ENCODE results near the gene PTPRD. TPM values are rescaled to one million over a fixed set of nuclear protein-coding genes. Genes with fewer than 3 reads are reported as not detected.

The PTPRD gene
- total and polyA plus RNA-seq, 9 of the 15 experiments (the other 6 are each of a cell fraction or from before 2014, with no cell fraction given): 0.11 TPM; not detected in 8

DNA sequence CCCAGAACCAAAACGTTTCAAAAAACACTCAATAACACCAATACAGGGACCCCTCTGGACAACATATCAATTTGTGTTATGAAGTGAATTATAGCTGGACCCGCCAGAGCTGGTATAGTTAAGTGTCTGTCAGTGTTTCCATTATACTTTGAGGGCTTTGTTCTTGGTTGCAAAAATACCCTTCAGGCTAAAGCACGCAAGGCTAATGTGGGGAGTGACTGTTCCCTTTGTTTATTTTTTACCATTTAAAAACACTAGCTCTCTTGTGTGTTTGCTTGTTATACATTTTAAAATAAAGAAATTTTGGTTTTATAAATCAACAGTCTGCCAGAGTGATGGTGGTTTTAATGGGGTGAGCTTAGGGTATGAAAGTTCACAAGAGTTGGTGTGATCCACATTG, 859.5 kb downstream of the PTPRD start (continued):
- TF ChIP-seq SUPT5H (IDR thresholded peaks at IDR 0.05) (no peak), NUFIP1 (IDR thresholded peaks at IDR 0.05; ENCODE audit: partially characterized antibody) (no peak), L3MBTL2 (IDR thresholded peaks at IDR 0.05) (no peak), ZNF224 (CRISPR knock-in tag; IDR thresholded peaks at IDR 0.05) (no peak), MCM2 (IDR thresholded peaks at IDR 0.05; ENCODE audit: low read depth) (no peak), IFI16 (CRISPR knock-in tag; IDR thresholded peaks at IDR 0.05) (no peak), TAF9B (IDR thresholded peaks at IDR 0.05; ENCODE audit: partially characterized antibody) (no peak), RB1 (IDR thresholded peaks at IDR 0.05; ENCODE audit: low read depth) (no peak), SREBF2 (CRISPR knock-in tag; IDR thresholded peaks at IDR 0.05) (no peak), EGR1 (conservative IDR thresholded peaks at IDR 0.05) (no peak)
- TF ChIP-seq, protein P1, sequence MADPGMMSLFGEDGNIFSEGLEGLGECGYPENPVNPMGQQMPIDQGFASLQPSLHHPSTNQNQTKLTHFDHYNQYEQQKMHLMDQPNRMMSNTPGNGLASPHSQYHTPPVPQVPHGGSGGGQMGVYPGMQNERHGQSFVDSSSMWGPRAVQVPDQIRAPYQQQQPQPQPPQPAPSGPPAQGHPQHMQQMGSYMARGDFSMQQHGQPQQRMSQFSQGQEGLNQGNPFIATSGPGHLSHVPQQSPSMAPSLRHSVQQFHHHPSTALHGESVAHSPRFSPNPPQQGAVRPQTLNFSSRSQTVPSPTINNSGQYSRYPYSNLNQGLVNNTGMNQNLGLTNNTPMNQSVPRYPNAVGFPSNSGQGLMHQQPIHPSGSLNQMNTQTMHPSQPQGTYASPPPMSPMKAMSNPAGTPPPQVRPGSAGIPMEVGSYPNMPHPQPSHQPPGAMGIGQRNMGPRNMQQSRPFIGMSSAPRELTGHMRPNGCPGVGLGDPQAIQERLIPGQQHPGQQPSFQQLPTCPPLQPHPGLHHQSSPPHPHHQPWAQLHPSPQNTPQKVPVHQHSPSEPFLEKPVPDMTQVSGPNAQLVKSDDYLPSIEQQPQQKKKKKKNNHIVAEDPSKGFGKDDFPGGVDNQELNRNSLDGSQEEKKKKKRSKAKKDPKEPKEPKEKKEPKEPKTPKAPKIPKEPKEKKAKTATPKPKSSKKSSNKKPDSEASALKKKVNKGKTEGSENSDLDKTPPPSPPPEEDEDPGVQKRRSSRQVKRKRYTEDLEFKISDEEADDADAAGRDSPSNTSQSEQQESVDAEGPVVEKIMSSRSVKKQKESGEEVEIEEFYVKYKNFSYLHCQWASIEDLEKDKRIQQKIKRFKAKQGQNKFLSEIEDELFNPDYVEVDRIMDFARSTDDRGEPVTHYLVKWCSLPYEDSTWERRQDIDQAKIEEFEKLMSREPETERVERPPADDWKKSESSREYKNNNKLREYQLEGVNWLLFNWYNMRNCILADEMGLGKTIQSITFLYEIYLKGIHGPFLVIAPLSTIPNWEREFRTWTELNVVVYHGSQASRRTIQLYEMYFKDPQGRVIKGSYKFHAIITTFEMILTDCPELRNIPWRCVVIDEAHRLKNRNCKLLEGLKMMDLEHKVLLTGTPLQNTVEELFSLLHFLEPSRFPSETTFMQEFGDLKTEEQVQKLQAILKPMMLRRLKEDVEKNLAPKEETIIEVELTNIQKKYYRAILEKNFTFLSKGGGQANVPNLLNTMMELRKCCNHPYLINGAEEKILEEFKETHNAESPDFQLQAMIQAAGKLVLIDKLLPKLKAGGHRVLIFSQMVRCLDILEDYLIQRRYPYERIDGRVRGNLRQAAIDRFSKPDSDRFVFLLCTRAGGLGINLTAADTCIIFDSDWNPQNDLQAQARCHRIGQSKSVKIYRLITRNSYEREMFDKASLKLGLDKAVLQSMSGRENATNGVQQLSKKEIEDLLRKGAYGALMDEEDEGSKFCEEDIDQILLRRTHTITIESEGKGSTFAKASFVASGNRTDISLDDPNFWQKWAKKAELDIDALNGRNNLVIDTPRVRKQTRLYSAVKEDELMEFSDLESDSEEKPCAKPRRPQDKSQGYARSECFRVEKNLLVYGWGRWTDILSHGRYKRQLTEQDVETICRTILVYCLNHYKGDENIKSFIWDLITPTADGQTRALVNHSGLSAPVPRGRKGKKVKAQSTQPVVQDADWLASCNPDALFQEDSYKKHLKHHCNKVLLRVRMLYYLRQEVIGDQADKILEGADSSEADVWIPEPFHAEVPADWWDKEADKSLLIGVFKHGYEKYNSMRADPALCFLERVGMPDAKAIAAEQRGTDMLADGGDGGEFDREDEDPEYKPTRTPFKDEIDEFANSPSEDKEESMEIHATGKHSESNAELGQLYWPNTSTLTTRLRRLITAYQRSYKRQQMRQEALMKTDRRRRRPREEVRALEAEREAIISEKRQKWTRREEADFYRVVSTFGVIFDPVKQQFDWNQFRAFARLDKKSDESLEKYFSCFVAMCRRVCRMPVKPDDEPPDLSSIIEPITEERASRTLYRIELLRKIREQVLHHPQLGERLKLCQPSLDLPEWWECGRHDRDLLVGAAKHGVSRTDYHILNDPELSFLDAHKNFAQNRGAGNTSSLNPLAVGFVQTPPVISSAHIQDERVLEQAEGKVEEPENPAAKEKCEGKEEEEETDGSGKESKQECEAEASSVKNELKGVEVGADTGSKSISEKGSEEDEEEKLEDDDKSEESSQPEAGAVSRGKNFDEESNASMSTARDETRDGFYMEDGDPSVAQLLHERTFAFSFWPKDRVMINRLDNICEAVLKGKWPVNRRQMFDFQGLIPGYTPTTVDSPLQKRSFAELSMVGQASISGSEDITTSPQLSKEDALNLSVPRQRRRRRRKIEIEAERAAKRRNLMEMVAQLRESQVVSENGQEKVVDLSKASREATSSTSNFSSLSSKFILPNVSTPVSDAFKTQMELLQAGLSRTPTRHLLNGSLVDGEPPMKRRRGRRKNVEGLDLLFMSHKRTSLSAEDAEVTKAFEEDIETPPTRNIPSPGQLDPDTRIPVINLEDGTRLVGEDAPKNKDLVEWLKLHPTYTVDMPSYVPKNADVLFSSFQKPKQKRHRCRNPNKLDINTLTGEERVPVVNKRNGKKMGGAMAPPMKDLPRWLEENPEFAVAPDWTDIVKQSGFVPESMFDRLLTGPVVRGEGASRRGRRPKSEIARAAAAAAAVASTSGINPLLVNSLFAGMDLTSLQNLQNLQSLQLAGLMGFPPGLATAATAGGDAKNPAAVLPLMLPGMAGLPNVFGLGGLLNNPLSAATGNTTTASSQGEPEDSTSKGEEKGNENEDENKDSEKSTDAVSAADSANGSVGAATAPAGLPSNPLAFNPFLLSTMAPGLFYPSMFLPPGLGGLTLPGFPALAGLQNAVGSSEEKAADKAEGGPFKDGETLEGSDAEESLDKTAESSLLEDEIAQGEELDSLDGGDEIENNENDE (IDR thresholded peaks at IDR 0.05; ENCODE audit: low read depth, low read length): no peak
- TF ChIP-seq, protein P2, sequence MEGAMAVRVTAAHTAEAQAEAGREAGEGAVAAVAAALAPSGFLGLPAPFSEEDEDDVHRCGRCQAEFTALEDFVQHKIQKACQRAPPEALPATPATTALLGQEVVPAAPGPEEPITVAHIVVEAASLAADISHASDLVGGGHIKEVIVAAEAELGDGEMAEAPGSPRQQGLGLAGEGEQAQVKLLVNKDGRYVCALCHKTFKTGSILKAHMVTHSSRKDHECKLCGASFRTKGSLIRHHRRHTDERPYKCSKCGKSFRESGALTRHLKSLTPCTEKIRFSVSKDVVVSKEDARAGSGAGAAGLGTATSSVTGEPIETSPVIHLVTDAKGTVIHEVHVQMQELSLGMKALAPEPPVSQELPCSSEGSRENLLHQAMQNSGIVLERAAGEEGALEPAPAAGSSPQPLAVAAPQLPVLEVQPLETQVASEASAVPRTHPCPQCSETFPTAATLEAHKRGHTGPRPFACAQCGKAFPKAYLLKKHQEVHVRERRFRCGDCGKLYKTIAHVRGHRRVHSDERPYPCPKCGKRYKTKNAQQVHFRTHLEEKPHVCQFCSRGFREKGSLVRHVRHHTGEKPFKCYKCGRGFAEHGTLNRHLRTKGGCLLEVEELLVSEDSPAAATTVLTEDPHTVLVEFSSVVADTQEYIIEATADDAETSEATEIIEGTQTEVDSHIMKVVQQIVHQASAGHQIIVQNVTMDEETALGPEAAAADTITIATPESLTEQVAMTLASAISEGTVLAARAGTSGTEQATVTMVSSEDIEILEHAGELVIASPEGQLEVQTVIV (CRISPR knock-in tag; IDR thresholded peaks at IDR 0.05; ENCODE audit: borderline replicate concordance): no peak
